ENCODE results near the gene GP1BA. TPM values are rescaled to one million over a fixed set of nuclear protein-coding genes. Genes with fewer than 3 reads are reported as not detected.

The GP1BA gene
- total and polyA plus RNA-seq, 10 of the 15 experiments (the other 5 are each of a cell fraction or from before 2014, with no cell fraction given) = 0.04 to 0.67 (median 0.28) TPM; not detected in 1

DNA sequence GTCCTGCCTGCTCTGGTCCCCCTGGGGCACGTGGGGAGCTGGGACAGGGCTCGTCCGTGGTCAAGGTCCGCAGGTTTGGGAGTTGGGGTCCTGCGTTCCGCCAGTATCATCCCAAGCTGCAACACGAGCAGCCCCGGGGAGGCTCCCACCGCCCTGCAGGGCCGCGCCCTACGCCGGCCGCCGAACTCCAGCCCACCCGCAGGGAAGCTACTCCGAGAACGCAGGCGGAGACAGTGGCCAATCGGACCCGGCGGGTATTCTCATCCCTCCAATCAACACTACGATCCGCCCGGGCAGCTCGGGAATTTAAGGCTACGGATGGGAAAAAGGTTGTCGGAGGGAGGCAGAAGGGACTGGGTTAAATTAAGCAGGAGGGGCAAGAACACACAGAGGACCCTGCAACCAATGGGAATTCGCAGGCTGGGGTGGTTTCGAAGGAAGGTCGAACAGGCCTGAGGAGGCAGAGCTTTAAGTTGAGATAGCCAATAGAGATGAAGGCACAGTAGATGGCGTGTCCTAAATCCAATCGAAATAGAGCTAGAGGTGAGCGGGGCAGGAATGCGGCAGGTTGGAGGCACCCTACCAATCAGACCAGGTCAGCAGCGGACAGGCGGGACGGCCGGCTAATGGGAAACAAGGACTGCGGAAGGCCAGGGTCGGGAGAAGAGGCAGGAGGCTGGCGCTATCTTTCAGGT is 34.9 kb downstream of the GP1BA start (continued):
- TF ChIP-seq ETV6 (conservative IDR thresholded peaks at IDR 0.05 in 1 of 2, IDR thresholded peaks at IDR 0.05 in 1 of 2; ENCODE audit: borderline replicate concordance in 1 of 2, low read depth in 1 of 2) = no peak
- no peak; the same call in 1 of the 2 replicates for TF ChIP-seq MXI1 (IDR thresholded peaks at IDR 0.05; ENCODE audit: low read depth, low read length)
- TF ChIP-seq PML (IDR thresholded peaks at IDR 0.05; ENCODE audit: low read length) = 0 out of 2 replicates have a peak, but pooled peaks have one; percentile 5
- TF ChIP-seq, protein P1, sequence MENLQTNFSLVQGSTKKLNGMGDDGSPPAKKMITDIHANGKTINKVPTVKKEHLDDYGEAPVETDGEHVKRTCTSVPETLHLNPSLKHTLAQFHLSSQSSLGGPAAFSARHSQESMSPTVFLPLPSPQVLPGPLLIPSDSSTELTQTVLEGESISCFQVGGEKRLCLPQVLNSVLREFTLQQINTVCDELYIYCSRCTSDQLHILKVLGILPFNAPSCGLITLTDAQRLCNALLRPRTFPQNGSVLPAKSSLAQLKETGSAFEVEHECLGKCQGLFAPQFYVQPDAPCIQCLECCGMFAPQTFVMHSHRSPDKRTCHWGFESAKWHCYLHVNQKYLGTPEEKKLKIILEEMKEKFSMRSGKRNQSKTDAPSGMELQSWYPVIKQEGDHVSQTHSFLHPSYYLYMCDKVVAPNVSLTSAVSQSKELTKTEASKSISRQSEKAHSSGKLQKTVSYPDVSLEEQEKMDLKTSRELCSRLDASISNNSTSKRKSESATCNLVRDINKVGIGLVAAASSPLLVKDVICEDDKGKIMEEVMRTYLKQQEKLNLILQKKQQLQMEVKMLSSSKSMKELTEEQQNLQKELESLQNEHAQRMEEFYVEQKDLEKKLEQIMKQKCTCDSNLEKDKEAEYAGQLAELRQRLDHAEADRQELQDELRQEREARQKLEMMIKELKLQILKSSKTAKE (IDR thresholded peaks at IDR 0.05; ENCODE audit: low read depth, poor library complexity, severe bottlenecking) = peak; percentile 95
- TF ChIP-seq PAX8 (IDR thresholded peaks at IDR 0.05) = no peak
- TF ChIP-seq RELA (IDR thresholded peaks at IDR 0.05; ENCODE audit: borderline replicate concordance, partially characterized antibody) = no peak
- TF ChIP-seq ASH2L (IDR thresholded peaks at IDR 0.05; ENCODE audit: borderline replicate concordance, low read depth) = no peak
- TF ChIP-seq IKZF2 (IDR thresholded peaks at IDR 0.05) = no peak
- TF ChIP-seq EP300 (IDR thresholded peaks at IDR 0.05; ENCODE audit: borderline replicate concordance in 1 of 2, control insufficient read depth in 1 of 2, low read depth in 2 of 2, low read length in 2 of 2) = no peak
- TF ChIP-seq IRF4 (IDR thresholded peaks at IDR 0.05; ENCODE audit: low read depth, low read length) = no peak
- peak; percentile 97 for TF ChIP-seq NFYA (IDR thresholded peaks at IDR 0.05; ENCODE audit: borderline replicate concordance, low read depth, low read length)
- TF ChIP-seq, protein P2, sequence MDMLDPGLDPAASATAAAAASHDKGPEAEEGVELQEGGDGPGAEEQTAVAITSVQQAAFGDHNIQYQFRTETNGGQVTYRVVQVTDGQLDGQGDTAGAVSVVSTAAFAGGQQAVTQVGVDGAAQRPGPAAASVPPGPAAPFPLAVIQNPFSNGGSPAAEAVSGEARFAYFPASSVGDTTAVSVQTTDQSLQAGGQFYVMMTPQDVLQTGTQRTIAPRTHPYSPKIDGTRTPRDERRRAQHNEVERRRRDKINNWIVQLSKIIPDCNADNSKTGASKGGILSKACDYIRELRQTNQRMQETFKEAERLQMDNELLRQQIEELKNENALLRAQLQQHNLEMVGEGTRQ (IDR thresholded peaks at IDR 0.05; ENCODE audit: borderline replicate concordance, low read depth, low read length) = no peak
- no peak for TF ChIP-seq SMAD5 (IDR thresholded peaks at IDR 0.05; ENCODE audit: low read depth)
- no peak for TF ChIP-seq RAD21 (IDR thresholded peaks at IDR 0.05; ENCODE audit: insufficient read depth, low read depth, low read length)
- 0 out of 2 replicates have a peak, but pooled peaks have one; percentile 60 for TF ChIP-seq CHD1 (IDR thresholded peaks at IDR 0.05; ENCODE audit: low read depth, low read length)
- no peak for TF ChIP-seq POU2F2 (IDR thresholded peaks at IDR 0.05; ENCODE audit: borderline replicate concordance, low read depth, low read length)
- TF ChIP-seq, protein P3, sequence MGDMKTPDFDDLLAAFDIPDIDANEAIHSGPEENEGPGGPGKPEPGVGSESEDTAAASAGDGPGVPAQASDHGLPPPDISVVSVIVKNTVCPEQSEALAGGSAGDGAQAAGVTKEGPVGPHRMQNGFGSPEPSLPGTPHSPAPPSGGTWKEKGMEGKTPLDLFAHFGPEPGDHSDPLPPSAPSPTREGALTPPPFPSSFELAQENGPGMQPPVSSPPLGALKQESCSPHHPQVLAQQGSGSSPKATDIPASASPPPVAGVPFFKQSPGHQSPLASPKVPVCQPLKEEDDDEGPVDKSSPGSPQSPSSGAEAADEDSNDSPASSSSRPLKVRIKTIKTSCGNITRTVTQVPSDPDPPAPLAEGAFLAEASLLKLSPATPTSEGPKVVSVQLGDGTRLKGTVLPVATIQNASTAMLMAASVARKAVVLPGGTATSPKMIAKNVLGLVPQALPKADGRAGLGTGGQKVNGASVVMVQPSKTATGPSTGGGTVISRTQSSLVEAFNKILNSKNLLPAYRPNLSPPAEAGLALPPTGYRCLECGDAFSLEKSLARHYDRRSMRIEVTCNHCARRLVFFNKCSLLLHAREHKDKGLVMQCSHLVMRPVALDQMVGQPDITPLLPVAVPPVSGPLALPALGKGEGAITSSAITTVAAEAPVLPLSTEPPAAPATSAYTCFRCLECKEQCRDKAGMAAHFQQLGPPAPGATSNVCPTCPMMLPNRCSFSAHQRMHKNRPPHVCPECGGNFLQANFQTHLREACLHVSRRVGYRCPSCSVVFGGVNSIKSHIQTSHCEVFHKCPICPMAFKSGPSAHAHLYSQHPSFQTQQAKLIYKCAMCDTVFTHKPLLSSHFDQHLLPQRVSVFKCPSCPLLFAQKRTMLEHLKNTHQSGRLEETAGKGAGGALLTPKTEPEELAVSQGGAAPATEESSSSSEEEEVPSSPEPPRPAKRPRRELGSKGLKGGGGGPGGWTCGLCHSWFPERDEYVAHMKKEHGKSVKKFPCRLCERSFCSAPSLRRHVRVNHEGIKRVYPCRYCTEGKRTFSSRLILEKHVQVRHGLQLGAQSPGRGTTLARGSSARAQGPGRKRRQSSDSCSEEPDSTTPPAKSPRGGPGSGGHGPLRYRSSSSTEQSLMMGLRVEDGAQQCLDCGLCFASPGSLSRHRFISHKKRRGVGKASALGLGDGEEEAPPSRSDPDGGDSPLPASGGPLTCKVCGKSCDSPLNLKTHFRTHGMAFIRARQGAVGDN (IDR thresholded peaks at IDR 0.05) = peak; percentile 20
- TF ChIP-seq, protein P4, sequence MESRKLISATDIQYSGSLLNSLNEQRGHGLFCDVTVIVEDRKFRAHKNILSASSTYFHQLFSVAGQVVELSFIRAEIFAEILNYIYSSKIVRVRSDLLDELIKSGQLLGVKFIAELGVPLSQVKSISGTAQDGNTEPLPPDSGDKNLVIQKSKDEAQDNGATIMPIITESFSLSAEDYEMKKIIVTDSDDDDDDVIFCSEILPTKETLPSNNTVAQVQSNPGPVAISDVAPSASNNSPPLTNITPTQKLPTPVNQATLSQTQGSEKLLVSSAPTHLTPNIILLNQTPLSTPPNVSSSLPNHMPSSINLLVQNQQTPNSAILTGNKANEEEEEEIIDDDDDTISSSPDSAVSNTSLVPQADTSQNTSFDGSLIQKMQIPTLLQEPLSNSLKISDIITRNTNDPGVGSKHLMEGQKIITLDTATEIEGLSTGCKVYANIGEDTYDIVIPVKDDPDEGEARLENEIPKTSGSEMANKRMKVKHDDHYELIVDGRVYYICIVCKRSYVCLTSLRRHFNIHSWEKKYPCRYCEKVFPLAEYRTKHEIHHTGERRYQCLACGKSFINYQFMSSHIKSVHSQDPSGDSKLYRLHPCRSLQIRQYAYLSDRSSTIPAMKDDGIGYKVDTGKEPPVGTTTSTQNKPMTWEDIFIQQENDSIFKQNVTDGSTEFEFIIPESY (IDR thresholded peaks at IDR 0.05) = no peak
- TF ChIP-seq CBX5 (IDR thresholded peaks at IDR 0.05; ENCODE audit: low read depth) = no peak
